ENCODE measurements around the gene DROSHA.

DNA sequence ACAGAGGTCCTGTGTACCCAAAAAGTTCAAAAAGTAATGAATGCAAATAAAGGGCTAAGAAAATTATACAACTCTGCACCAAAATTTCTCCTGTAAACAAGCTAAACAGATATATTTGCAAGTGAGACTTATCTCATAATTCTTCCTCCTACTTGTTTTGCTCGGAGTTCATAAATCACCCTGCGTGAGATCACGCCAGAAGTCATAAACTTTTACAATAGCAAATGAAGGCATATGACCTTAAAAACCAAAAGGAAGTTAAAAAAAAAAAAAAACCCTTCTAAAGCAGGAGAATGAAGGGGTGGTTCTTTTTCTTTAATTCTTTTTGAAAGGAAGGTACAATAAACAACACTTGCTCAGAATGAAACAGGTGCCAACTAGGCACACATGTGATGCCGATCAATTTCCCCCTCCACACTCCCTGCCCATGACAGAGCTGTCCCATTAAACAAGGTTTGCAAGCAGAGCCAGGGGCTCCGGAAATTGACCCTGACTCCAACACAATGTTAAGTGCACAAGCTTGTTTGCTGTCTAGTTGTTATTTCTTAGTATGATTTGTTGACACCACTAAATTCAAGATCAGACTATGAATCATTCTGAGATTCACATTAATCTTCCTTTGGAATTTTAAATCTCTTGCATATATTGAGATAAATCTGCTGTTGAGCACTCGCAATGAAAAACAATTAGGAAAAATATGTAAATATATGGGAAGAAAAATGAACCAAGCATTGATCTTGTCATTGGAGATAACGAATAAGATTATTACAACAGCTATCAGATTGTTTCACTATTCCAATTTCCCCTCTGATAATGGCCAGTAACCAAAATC, 46.3 kb downstream of the DROSHA start:
- TF ChIP-seq POLR2AphosphoS5 (IDR thresholded peaks at IDR 0.05) (no peak), POLR2A (IDR thresholded peaks at IDR 0.05) (no peak)
- TF ChIP-seq, protein P1, sequence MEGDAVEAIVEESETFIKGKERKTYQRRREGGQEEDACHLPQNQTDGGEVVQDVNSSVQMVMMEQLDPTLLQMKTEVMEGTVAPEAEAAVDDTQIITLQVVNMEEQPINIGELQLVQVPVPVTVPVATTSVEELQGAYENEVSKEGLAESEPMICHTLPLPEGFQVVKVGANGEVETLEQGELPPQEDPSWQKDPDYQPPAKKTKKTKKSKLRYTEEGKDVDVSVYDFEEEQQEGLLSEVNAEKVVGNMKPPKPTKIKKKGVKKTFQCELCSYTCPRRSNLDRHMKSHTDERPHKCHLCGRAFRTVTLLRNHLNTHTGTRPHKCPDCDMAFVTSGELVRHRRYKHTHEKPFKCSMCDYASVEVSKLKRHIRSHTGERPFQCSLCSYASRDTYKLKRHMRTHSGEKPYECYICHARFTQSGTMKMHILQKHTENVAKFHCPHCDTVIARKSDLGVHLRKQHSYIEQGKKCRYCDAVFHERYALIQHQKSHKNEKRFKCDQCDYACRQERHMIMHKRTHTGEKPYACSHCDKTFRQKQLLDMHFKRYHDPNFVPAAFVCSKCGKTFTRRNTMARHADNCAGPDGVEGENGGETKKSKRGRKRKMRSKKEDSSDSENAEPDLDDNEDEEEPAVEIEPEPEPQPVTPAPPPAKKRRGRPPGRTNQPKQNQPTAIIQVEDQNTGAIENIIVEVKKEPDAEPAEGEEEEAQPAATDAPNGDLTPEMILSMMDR (IDR thresholded peaks at IDR 0.05 in 8 of 11, conservative IDR thresholded peaks at IDR 0.05 in 3 of 11) = no peak
